GM12878 (cell line): Measurements from ENCODE around the gene SSUH2. TPM values are rescaled to one million over a fixed set of nuclear protein-coding genes. Genes with fewer than 3 reads are reported as not detected.

Experiments
- ATAC-seq: fragments of 200-7000 bp; cut with Tn5 transposase; 3 replicates; pipeline ENCODE4 v1.9.1; 2020; ENCODE audit warnings: mild to moderate bottlenecking, moderate library complexity
- BruUV-seq: library from RNA; stranded (reverse); fragments of 400-500 nt; replicated peaks from 2 replicates; lab custom pipeline; 2021; lab: Mats Ljungman, UMichigan
- CTCF ChIA-PET: fragments of 300-600 bp; sonication (Branson Sonifier 250); formaldehyde crosslinking; extraction: SDS; loops from one replicate; lab custom pipeline; 2021; ENCODE audit warnings: inconsistent platforms; lab: Yijun Ruan, JAX
- POLR2A ChIA-PET: fragments of 350-600 bp; formaldehyde crosslinking; extraction: SDS; loops from one replicate; lab custom pipeline; 2021; ENCODE audit warnings: inconsistent platforms; lab: Charles Lee
- RAD21 ChIA-PET: fragments of 300-600 bp; sonication (Branson Sonifier 250); formaldehyde crosslinking; loops from one replicate; lab custom pipeline; 2023; ENCODE audit warnings: antibody characterized with exemption; ENCODE audit not compliant: unreplicated experiment; lab: Charles Lee
- SMC1A ChIA-PET: fragments of 300-600 bp; sonication (Branson Sonifier 250); formaldehyde crosslinking; loops from one replicate; lab custom pipeline; 2023; ENCODE audit not compliant: unreplicated experiment, uncharacterized antibody; lab: Charles Lee
- DNase-seq: peaks from one replicate; pipeline ENCODE4 v3.0.0-alpha.2; 2011; ENCODE audit warnings: low read depth, low spot score
- FAIRE-seq: peaks from 3 replicates; lab custom pipeline; 2011; peaks lifted over from hg19 to GRCh38; lab: Jason Lieb, UNC
- H2AFZ ChIP-seq: 2 replicates; pipeline ENCODE4 v1.6.0; 2011; ENCODE audit warnings: low read depth, low read length, control low read depth; ENCODE audit not compliant: control insufficient read depth
- H3K27ac ChIP-seq: 2 replicates; pipeline ENCODE4 v1.5.1; 2011; ENCODE audit warnings: control low read depth; ENCODE audit not compliant: control insufficient read depth, insufficient read depth
- H3K27me3 ChIP-seq, 2 experiments: replicated peaks in 1 of 2; 2 replicates each; pipeline versions ENCODE4 v1.6.0 to v1.6.1; 2011; ENCODE audit warnings: low read length in 1 of 2; ENCODE audit not compliant: control insufficient read depth in 2 of 2, insufficient read depth in 2 of 2
- H3K36me3 ChIP-seq, 2 experiments: 2 replicates each; pipeline ENCODE4 v1.5.1; 2011; ENCODE audit warnings: low read length in 1 of 2; ENCODE audit not compliant: control insufficient read depth in 2 of 2, insufficient read depth in 2 of 2
- H3K4me1 ChIP-seq: 2 replicates; pipeline ENCODE4 v1.6.1; 2011; ENCODE audit warnings: mild to moderate bottlenecking, low read length, moderate library complexity, mixed read lengths; ENCODE audit not compliant: control insufficient read depth, insufficient read depth
- H3K4me2 ChIP-seq: 2 replicates; pipeline ENCODE4 v1.6.0; 2011; ENCODE audit warnings: control low read depth; ENCODE audit not compliant: control insufficient read depth, insufficient read depth
- H3K4me3 ChIP-seq: fragments of 200-600 bp; sonication (generic); 2 replicates; pipeline ENCODE4 v1.5.1; 2016
- H3K79me2 ChIP-seq: 2 replicates; pipeline ENCODE4 v1.6.0; 2011; ENCODE audit warnings: low read length; ENCODE audit not compliant: control insufficient read depth, insufficient read depth
- H3K9ac ChIP-seq: 2 replicates; pipeline ENCODE4 v1.8.0; 2011; ENCODE audit warnings: low read length, control low read depth, mixed read lengths; ENCODE audit not compliant: control insufficient read depth, insufficient read depth
- H3K9me3 ChIP-seq: replicated peaks from 3 replicates; pipeline ENCODE4 v1.5.1; 2011; ENCODE audit warnings: mild to moderate bottlenecking, low read length; ENCODE audit not compliant: control insufficient read depth, insufficient read depth
- H4K20me1 ChIP-seq: 2 replicates; pipeline ENCODE4 v1.6.0; 2011; ENCODE audit not compliant: control insufficient read depth, insufficient read depth
- MLLT1 ChIP-seq: fragments of 450-650 bp; IDR thresholded peaks from 2 replicates; pipeline ENCODE4 v1.6.1; 2016; ENCODE audit warnings: mild to moderate bottlenecking
- MYB ChIP-seq: fragments of 150-350 bp; IDR thresholded peaks from 2 replicates; pipeline ENCODE4 v1.6.1; 2014; ENCODE audit warnings: mild to moderate bottlenecking, low read depth, low read length, borderline replicate concordance
- NFYB ChIP-seq: IDR thresholded peaks from 2 replicates; pipeline ENCODE4 v1.6.1; 2011; ENCODE audit warnings: low read depth, mild to moderate bottlenecking, low read length, improper control_type of control experiment, moderate library complexity; ENCODE audit not compliant: insufficient read depth
- NR2C1 ChIP-seq: fragments of 450-650 bp; IDR thresholded peaks from 2 replicates; pipeline ENCODE4 v1.6.1; 2017; ENCODE audit warnings: antibody characterized with exemption, mild to moderate bottlenecking, moderate library complexity
- ZNF622 ChIP-seq: fragments of 450-650 bp; IDR thresholded peaks from 2 replicates; pipeline ENCODE4 v1.6.1; 2017; ENCODE audit warnings: mild to moderate bottlenecking, inconsistent platforms
- WGBS: methylation state at CpG from one replicate; pipeline ENCODE4 v1.1.6; 2016; ENCODE audit warnings: low lambda C conversion rate; ENCODE audit not compliant: insufficient replicate concordance, insufficient coverage; ENCODE audit errors: missing lambda C conversion rate; 5-methylcytosine and 5-hydroxymethylcytosine counted together
- in situ Hi-C: fragments of 300-500 bp; cut with MboI; formaldehyde crosslinking; loops from 9 replicates; pipeline ENCODE4 v1.14.3; 2018; ENCODE audit warnings: mixed read lengths
- intact Hi-C: fragments of 100-400 bp; cut with micrococcal nuclease; formaldehyde crosslinking; loops from one replicate; pipeline ENCODE4 v1.14.2; 2022; ENCODE audit not compliant: unreplicated experiment
- polyA plus RNA-seq, 11 experiments: library from polyadenylated mRNA; depleted of rRNA in 4 of 11; unstranded in 6 of 11; stranded (reverse) in 5 of 11; fragments of >200 nt; fragmentation: Nextera tagmentation in 4 of 11; fragmentation: Illumina TruSeq in 1 of 11; extraction: Ambion mirVana in 4 of 11; extraction: Trizol in 1 of 11; gene quantifications; 1 replicate in 1 of 11; 2 replicates in 10 of 11; pipeline versions ENCODE4 v1.2.1 to v1.2.3, GENCODE V29; 2011 to 2016; ENCODE audit warnings: inconsistent platforms in 2 of 11, missing spikeins in 2 of 11, low read depth in 1 of 11
- total RNA-seq, 4 experiments: library from RNA; depleted of rRNA in 3 of 4; stranded (reverse); fragments of >200 nt in 3 of 4; fragmentation: Illumina TruSeq in 1 of 4; extraction: Trizol in 1 of 4; gene quantifications; 2 replicates each; pipeline versions ENCODE4 v1.2.1 to v1.2.3, GENCODE V29; 2013 to 2021
- TF ChIP-seq, protein P1 (sequence below): fragments of 450-650 bp; IDR thresholded peaks from 2 replicates; pipeline ENCODE4 v1.6.1; 2016; ENCODE audit warnings: mild to moderate bottlenecking, moderate library complexity, borderline replicate concordance

SSUH2 gene
- total and polyA plus RNA-seq, 10 of the 15 experiments (the other 5 are each of a cell fraction or from before 2014, with no cell fraction given): 0.09 to 0.26 TPM; not detected in 8

GRCh38 chr3:8667463-8668091 lies 23.0 kb upstream of the SSUH2 start:
- POLR2A ChIA-PET: no interaction called here
- in situ Hi-C loops: no loop called here
- Histone ChIP-seq H2AFZ (no peak overlapping the region), H3K36me3 (no peaks in the 10 kb centered on the region), H3K27ac (no peak overlapping the region), H3K4me1 (peaks cover 20% of the 10 kb centered on the region), H3K4me3 (no peak overlapping the region), H3K9me3 (no peaks in the 10 kb centered on the region), H3K79me2 (no peaks in the 10 kb centered on the region), H3K4me2 (no peak overlapping the region), H3K9ac (no peak overlapping the region), H3K27me3 (no peaks in the 10 kb centered on the region), H4K20me1 (no peaks in the 10 kb centered on the region)
- SMC1A ChIA-PET: no interaction called here
- intact Hi-C loops: loop anchor here (5.0 to 10.0 kb wide), 3 partner anchors 165 to 397 kb away; partner anchors contain the start of genes LMCD1 and RAD18
- BruUV-seq: no TSS peak
- no peak for DNase-seq
- WGBS: 57% methylated on average over 6 of the region's 6 CpGs
- FAIRE-seq: no peak
- ATAC-seq: no peak
- CTCF ChIA-PET: no interaction called here
- no peak for TF ChIP-seq NFYB
- TF ChIP-seq, protein P1, sequence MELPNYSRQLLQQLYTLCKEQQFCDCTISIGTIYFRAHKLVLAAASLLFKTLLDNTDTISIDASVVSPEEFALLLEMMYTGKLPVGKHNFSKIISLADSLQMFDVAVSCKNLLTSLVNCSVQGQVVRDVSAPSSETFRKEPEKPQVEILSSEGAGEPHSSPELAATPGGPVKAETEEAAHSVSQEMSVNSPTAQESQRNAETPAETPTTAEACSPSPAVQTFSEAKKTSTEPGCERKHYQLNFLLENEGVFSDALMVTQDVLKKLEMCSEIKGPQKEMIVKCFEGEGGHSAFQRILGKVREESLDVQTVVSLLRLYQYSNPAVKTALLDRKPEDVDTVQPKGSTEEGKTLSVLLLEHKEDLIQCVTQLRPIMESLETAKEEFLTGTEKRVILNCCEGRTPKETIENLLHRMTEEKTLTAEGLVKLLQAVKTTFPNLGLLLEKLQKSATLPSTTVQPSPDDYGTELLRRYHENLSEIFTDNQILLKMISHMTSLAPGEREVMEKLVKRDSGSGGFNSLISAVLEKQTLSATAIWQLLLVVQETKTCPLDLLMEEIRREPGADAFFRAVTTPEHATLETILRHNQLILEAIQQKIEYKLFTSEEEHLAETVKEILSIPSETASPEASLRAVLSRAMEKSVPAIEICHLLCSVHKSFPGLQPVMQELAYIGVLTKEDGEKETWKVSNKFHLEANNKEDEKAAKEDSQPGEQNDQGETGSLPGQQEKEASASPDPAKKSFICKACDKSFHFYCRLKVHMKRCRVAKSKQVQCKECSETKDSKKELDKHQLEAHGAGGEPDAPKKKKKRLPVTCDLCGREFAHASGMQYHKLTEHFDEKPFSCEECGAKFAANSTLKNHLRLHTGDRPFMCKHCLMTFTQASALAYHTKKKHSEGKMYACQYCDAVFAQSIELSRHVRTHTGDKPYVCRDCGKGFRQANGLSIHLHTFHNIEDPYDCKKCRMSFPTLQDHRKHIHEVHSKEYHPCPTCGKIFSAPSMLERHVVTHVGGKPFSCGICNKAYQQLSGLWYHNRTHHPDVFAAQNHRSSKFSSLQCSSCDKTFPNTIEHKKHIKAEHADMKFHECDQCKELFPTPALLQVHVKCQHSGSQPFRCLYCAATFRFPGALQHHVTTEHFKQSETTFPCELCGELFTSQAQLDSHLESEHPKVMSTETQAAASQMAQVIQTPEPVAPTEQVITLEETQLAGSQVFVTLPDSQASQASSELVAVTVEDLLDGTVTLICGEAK: no peak
- TF ChIP-seq NR2C1: no peak
- TF ChIP-seq MLLT1: no peak
- TF ChIP-seq ZNF622: no peak
- TF ChIP-seq MYB: no peak
- RAD21 ChIA-PET: no interaction called here
